Lower leg skin (tissue), 4 donors: ENCODE measurements around the gene BMP6. TPM values are rescaled to one million over a fixed set of nuclear protein-coding genes. Genes with fewer than 3 reads are reported as not detected.

Source experiments
- DNase-seq, 2 donors: peaks; one replicate each; pipeline ENCODE4 v3.0.0-alpha.2; 2019; ENCODE audit warnings: low spot score in 2 of 2
- H3K4me3 ChIP-seq: fragments of 200-600 bp; sonication (generic); 2 replicates; pipeline ENCODE4 v1.5.1; 2017; ENCODE audit warnings: mild to moderate bottlenecking, low read depth; ENCODE audit not compliant: poor library complexity, severe bottlenecking
- POLR2A ChIP-seq, 2 donors: fragments of 450-650 bp; IDR thresholded peaks; one replicate each; pipeline ENCODE4 v1.6.1; 2016 to 2017; ENCODE audit warnings: antibody characterized with exemption in 2 of 2, mild to moderate bottlenecking in 1 of 2, moderate library complexity in 1 of 2
- WGBS, 2 donors: methylation state at CpG; one replicate each; pipeline ENCODE4 v1.1.5; 2018; 5-methylcytosine and 5-hydroxymethylcytosine counted together
- intact Hi-C: fragments of 100-400 bp; cut with DNase I; formaldehyde crosslinking; loops from one replicate; pipeline ENCODE4 v1.15.0; 2023; ENCODE audit warnings: low total_unique reads
- total RNA-seq, 4 donors: library from RNA; depleted of rRNA; stranded (reverse); fragments of >200 nt; gene quantifications; one replicate each; pipeline ENCODE4 v1.1.0, GENCODE V29; 2016
- TF ChIP-seq, protein P1 (sequence below), 3 donors: fragments of 450-650 bp; IDR thresholded peaks; one replicate each; pipeline ENCODE4 v1.5.1; 2016; ENCODE audit warnings: antibody characterized with exemption in 3 of 3, mild to moderate bottlenecking in 3 of 3, moderate library complexity in 2 of 3

The BMP6 gene
- total RNA-seq, 4 donors from 2014 or later, result 1.7 to 11.2 (median 6.2) TPM

DNA sequence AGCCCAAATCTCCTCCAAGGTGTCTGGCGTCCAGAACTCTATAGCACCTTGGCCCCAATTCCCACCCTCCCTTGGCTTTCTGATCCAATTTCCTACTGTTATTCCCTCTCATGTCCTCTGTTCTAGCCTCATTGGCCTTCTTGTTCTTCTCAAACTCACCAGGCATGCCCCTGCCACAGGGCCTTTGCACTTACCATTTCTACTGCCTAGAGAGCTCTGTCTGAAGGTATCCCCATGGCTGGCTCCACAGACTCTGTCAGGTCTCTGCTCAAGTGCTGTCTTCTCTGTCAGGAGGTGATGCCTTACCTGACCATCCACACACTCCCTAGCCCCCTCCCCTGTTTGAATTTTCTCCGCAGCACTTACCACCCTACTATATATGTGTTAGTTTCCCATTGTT, 5.6 kb upstream of the BMP6 start:
- no peak overlapping the region for H3K4me3 ChIP-seq
- 98% methylated on average over 2 of the region's 2 CpGs for WGBS, 2 donors
- TF ChIP-seq, protein P1, sequence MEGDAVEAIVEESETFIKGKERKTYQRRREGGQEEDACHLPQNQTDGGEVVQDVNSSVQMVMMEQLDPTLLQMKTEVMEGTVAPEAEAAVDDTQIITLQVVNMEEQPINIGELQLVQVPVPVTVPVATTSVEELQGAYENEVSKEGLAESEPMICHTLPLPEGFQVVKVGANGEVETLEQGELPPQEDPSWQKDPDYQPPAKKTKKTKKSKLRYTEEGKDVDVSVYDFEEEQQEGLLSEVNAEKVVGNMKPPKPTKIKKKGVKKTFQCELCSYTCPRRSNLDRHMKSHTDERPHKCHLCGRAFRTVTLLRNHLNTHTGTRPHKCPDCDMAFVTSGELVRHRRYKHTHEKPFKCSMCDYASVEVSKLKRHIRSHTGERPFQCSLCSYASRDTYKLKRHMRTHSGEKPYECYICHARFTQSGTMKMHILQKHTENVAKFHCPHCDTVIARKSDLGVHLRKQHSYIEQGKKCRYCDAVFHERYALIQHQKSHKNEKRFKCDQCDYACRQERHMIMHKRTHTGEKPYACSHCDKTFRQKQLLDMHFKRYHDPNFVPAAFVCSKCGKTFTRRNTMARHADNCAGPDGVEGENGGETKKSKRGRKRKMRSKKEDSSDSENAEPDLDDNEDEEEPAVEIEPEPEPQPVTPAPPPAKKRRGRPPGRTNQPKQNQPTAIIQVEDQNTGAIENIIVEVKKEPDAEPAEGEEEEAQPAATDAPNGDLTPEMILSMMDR (IDR thresholded peaks at IDR 0.05), result no peak
- TF ChIP-seq POLR2A (IDR thresholded peaks at IDR 0.05), result no peak
- intact Hi-C loops, result no loop called here
- DNase-seq, result no peak

DNA sequence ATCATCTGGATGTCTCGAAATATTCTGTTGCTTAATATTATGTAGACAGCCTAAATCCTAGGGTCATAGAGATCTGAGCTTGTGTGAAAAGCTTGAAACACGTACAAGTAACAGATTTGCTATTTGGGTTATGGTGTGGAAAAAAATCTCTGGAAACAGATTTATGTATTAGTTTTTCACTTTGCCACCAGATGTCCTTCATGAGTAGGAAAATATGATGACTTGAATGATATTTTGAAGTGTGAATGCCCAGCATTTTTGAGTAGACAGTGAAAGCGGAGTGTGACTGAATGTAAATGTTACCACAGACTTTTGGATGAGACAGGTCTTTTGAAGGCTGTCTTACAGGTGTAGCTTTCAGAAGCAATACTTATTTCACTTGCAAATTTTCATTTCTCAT, 4.2 kb upstream of the BMP6 start:
- H3K4me3 ChIP-seq, result no peak overlapping the region
- 13 to 22% methylated on average over 3 of the region's 3 CpGs for WGBS, 2 donors
- intact Hi-C loops, result loop anchor here (2.0 kb wide), 1 partner anchor 281 kb away; no protein-coding TSS in a partner anchor
- no peak for DNase-seq
- TF ChIP-seq, protein P1 (IDR thresholded peaks at IDR 0.05), result no peak
- no peak for TF ChIP-seq POLR2A (IDR thresholded peaks at IDR 0.05)

DNA sequence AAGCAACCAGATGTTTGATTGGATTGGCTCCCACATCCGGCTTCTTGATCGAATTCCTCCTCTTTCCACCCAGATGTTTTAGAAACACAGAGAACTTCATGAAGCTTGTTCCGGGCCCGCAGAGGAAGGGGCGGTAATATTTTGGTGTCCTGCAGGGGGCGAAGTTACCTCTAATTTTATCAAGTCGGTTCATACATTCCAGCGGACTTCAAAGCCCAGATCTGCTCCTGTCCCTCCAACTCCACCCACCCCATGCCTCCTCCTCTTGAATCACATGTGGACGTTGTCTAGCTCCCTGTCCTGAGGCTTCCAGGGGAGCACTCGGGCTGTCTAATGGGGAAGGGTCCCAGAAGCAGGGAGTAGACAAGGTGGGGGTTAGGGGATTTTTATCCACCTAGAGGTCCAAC, 2.9 kb upstream of the BMP6 start:
- H3K4me3 ChIP-seq, result no peak overlapping the region
- DNase-seq, result peak; percentile 85 to 97
- TF ChIP-seq, protein P1 (IDR thresholded peaks at IDR 0.05), result no peak
- TF ChIP-seq POLR2A (IDR thresholded peaks at IDR 0.05), result no peak
- intact Hi-C loops, result loop anchor here (2.0 kb wide), 1 partner anchor 280 kb away; no protein-coding TSS in a partner anchor
- WGBS, 2 donors, result 0 to 1% methylated on average over 10 of the region's 10 CpGs

DNA sequence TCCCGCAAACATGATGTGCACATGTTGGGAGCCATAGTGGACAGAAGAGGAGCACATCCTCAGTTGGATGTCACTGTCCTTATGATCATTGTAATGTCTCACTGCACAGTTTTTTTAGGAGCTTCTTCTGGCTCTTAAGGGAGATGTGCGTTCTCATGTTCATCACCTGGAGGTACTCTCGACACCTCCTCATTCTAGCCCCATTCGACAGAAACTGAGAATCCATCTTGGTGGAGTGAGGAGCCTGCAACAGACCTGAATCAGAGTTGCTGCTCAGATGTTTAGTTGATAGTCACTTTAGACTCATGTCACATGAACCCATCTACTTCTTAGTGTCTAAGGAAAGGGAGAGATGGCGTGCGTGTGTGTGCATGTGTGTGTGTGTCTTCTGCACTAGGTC, 2.3 kb upstream of the BMP6 start:
- no peak overlapping the region for H3K4me3 ChIP-seq
- DNase-seq, result no peak
- 92% methylated on average over 6 of the region's 6 CpGs for whole genome bisulfite sequencing, 2 donors
- intact Hi-C loops, result loop anchor here (2.0 kb wide), 1 partner anchor 279 kb away; no protein-coding TSS in a partner anchor
- TF ChIP-seq, protein P1 (IDR thresholded peaks at IDR 0.05), result no peak
- TF ChIP-seq POLR2A (IDR thresholded peaks at IDR 0.05), result no peak

DNA sequence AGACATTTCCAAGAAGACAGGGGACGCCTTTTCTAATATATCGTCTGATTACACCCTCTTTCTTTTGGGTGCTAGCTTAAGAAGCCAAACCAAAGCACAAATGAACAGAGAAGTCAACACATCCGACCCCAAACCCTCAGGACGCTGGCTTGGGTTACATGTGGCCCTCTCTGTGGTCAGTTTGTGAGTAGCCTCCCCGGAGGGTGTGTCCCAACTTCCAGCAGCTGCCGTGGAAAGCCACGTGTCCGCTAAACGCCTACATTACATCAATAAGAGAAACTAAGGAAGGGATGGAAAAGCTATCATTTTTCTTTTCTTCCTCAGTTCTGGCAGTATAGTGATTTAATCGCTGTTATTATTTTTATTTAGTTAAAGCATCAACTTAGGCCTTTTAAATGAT, 487 bp upstream of the BMP6 start:
- no peak for TF ChIP-seq POLR2A (IDR thresholded peaks at IDR 0.05)
- TF ChIP-seq, protein P1 (IDR thresholded peaks at IDR 0.05), result no peak
- DNase-seq, result no peak
- no peak overlapping the region for H3K4me3 ChIP-seq
- intact Hi-C loops, result loop anchor here (5.0 kb wide), 1 partner anchor 337 kb away; the partner anchor contains the start of gene BLOC1S5
- 27 to 35% methylated on average over 10 of the region's 10 CpGs for whole genome bisulfite sequencing, 2 donors
